ENCODE measurements around the gene COL15A1.

- no peak for TF ChIP-seq CTCF (IDR thresholded peaks at IDR 0.05)
- no peak for TF ChIP-seq POLR2A (IDR thresholded peaks at IDR 0.05)
These were observed 34.6 kb upstream of the COL15A1 start for GRCh38 chr9:98908897-98909634.

All from Peyer's patch (tissue), 4 donors.